ENCODE measurements around the gene TMEM41A. TPM values are rescaled to one million over a fixed set of nuclear protein-coding genes. Genes with fewer than 3 reads are reported as not detected.

TMEM41A gene
- polyA plus RNA-seq (ENCODE audit: insufficient read length): 36.6 TPM
- long read RNA-seq, donor 1, full-length matches to known transcripts: 9 of 16 reads
- long read RNA-seq, donor 1, partial matches to known transcripts: 7 of 16 reads
- long read RNA-seq, donor 1, other reads (novel, unspliced or antisense): 0 of 16 reads
- long read RNA-seq, donor 2, full-length matches to known transcripts: 16 of 21 reads
- long read RNA-seq, donor 2, partial matches to known transcripts: 5 of 21 reads
- long read RNA-seq, donor 2, other reads (novel, unspliced or antisense): 0 of 21 reads
- long read RNA-seq, donor 3, transcript TMEM41A-203 (5 exons, 2,827 nt): major isoform, 10 of 26 reads
- long read RNA-seq, donor 3, partial matches to known transcripts: 15 of 26 reads
- long read RNA-seq, donor 3, other reads (novel, unspliced or antisense): 0 of 26 reads
- long read RNA-seq, donor 4, partial matches to known transcripts: 0 of 3 reads
- long read RNA-seq, donor 4, other reads (novel, unspliced or antisense): 0 of 3 reads
- long read RNA-seq, donor 5, transcript TMEM41A-203 (5 exons, 2,827 nt): major isoform, 14 of 23 reads
- long read RNA-seq, donor 5, partial matches to known transcripts: 9 of 23 reads
- long read RNA-seq, donor 5, other reads (novel, unspliced or antisense): 0 of 23 reads
- long read RNA-seq, donor 6, transcript TMEM41A-203 (5 exons, 2,827 nt): major isoform, 9 of 9 reads
- long read RNA-seq, donor 6, partial matches to known transcripts: 0 of 9 reads
- long read RNA-seq, donor 6, other reads (novel, unspliced or antisense): 0 of 9 reads
- long read RNA-seq, donor 7, transcript TMEM41A-203 (5 exons, 2,827 nt): major isoform, 13 of 13 reads
- long read RNA-seq, donor 7, partial matches to known transcripts: 0 of 13 reads
- long read RNA-seq, donor 7, other reads (novel, unspliced or antisense): 0 of 13 reads
- long read RNA-seq, donor 8, partial matches to known transcripts: 0 of 3 reads
- long read RNA-seq, donor 8, other reads (novel, unspliced or antisense): 0 of 3 reads

DNA sequence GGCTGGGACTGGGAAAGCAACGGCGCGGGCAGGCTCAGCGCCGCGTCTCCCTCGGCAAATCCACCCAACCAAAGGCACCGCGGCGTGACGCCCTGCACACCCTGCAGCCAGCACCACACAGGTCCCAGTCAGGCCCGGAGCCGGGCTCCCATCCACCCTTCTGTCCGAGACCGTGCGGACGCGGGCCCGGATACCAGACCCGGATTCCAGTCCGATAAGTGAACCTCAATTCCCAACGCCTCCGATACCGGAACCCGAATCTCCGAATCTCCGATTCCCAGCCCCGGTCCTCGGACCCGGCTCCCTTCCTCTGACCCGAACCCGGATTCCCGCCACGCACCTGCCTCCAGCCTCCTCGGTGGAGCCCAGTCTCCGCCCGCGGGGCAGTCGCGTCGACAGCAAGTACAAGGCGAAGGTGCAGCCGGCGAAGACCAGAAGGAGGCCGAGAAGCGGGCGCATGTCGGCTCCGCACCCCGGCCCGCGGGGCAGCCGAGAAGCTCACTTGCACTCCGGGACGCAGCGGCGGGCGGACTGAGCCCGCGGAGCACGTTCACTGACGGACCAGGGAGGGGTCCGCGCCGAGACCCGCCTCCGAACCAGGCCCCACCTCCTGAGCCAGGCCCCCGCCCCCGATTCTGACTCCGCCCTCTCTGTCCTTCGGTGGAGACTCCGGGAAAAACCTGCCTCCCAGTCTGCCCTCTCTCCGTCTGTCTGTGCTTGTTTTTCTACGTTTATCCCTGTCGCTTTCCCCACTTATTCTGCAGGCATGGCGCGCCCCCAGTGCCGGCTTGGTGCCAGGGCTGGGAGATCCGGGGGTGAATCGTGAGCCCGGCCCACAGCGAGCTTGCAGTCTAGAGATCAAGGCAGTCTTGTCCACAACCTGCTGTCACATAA is at the start of gene TMEM41A:
Gene TMEM41A (minus strand): TSS at position 533 of the 894 bp plus-strand sequence. CDS start 74 bp downstream, at position 459.
- DNase-seq: peak; percentile 89

DNA sequence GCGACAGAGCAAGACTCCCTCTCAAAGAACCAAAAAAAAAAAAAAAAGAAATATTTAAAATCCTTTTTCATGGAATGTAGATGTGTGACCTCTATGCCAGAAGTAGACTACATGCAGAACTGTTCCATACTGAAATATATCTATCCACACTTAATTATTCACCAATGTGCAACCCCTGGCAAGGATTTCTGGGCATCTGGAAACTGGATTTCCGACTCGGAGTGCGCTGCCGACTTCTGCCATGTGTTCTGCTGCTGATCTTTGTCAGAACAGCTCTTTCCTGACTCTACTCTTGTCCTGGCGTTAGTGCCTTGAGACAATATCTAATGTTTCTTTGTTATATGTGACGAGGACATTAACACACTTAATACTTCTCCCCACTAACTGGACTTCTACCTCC is 41.9 kb upstream of the TMEM41A start:
- no peak for DNase-seq

DNA sequence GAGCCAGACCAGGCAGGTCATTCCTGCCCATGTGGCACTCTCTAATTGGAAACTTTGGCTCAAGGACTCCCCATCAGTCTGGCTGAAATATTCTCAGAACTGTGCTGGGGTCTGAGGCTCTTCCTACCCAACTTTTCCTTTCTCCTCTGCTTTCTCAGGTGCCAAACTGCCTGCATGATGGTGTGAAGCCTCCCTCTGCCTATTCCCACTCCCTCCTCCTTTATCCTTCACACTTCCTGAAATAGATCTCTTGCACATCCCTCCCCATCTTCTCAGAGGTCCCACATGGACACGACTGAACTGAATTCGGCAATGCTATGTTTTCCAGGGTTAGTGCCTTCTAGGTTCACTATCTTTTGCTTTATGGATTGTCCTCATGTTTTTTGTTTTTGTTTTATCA is 41.1 kb upstream of the TMEM41A start:
- DNase-seq: no peak

DNA sequence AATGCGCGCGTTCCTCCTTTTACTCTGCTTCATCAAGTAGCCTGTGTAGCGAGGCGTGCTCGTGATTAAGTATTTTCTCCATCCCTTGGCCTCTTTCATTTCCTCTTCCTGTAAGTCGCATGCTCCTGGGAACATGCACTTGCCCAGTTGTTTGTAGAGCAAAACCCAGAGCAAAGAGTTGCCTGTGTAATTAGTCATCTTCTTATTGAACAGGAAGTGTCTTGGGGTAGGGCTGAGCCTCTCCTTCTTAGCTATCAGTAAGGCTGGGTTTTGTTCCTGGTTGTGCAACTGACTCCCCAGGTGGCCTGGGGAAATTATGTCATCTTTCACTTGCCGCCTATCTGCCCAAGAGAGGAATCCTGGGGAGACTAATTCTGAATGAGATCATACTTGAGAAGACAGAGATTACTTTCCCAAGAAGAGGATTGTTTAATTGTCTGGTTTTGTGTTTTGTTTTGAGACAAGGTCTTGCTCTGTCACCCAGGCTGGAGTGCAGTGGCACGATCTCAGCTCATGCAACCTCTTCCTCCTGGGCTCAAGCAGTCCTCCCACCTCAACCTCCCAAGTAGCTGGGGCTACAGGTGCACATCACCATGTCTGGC is 38.6 kb upstream of the TMEM41A start:
- DNase-seq: no peak

DNA sequence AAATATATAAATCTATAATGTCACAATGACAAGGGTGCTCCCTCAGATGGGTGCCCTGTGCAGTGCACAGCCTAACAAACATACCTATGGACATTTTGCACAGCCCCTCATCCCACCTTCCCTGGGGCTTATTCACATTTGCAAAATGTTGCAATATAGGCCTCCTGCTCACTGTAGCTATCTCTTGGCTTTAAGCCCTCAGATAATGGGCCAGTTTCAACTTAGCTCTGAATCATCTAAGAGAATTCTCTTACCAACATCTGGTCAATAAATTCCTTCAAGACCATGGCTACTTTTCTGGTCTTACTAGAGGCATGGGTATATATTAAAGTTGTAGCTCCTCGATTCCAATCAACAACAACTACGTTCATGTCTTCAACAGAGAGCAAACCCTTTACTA is 35.7 kb upstream of the TMEM41A start:
- no peak for DNase-seq

DNA sequence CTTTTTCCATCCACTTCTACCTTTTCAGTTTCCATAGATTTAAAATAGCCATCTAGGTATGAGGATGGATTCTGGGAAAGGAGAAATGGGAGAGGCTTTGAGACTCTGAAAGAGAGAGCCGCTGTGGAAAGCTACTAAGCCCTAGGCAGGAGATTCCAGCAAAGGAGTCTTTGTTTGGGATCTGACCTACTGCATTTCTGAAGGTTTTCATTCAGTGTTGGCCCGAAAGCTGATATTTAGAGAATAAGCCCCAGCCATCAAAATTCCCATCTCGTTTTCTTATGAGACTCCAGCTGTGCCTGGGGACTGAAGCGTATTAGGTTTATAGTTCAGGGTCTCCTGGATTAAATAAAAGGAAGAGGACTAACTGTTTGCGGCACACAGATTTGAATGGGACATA is 34.1 kb upstream of the TMEM41A start:
- no peak for DNase-seq

DNA sequence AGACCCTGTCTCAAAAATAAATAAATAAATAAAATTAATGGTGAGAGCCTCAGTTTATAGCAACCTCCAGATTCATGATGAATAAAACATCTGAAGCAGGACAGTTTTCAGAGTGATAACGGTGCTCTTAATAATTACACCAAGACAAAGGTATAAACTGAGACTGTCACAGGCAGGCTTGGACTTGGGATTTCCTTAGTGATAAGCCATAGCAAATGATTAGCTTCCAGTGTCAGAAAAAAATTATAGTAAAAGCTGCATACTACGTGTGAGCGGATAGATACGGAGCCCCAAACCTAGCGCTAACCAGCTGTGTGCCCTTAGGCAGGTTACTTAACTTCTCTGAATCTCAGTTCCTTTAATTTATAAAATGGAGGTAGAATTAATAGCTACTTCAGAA is 32.0 kb upstream of the TMEM41A start:
- no peak for DNase-seq

DNA sequence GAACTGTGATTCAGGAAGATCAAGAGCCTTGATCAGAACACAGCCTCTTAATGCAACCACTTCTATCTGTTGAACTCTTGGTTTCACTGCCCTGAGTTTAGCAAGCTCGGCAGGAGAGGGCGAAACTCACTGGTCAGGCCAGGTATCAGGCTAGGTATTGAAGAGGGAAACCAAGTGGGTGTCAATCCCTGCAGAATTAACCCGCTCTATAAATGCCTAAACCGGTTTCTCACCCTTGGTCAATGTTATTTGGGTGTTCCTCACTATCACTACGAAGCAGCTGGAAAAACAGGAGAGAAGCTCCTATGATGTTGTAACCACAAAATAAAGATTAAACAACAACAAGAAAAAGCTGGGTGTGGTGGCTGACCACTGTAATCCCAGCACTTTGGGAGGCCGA is 29.7 kb upstream of the TMEM41A start:
- DNase-seq: no peak

DNA sequence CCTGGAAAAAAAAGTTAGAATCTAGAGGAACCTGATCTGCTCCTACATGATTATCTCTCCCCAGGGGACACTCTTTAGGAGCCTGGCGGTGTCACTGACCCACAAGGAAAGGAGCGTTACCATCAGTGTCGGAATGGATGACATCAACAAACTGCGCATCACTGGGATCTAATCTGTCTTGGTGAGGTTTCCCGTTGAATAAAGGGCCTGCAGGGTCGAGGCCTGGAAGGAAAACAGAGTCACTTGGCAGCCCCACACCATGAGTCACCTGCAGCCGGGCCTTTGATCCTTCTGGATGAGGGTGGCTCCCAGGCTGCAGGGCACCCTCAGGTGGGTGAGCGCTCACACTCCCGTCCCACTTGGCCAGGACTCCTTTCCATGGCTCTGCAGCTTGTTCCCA is 28.5 kb upstream of the TMEM41A start:
- no peak for DNase-seq

DNA sequence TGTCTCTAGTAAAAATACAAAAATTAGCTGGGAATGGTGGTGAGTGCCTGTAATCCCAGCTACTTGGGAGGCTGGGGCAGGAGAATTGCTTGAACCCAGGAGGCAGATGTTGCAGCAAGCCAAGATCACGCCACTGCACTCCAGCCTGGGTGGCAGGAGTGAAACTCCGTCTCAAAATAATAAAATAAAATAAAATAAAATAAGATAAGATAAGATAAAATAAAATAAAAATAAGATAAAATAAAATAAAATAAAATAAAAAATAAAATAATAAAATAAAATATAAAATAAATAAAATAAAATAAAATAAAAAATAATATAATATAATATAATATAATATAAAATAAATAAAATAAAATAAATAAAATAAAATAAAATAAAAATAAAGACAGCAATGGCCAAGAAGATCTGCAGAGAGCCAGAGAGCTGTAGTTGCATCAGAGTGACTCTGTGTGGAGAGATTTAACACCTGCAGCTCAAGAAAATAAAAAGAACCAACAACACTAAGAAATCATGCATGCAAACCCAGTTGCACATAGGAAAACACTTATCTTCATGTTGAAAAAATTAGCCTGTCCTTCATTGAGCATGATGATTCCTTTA is 27.6 kb upstream of the TMEM41A start:
- DNase-seq: no peak

DNA sequence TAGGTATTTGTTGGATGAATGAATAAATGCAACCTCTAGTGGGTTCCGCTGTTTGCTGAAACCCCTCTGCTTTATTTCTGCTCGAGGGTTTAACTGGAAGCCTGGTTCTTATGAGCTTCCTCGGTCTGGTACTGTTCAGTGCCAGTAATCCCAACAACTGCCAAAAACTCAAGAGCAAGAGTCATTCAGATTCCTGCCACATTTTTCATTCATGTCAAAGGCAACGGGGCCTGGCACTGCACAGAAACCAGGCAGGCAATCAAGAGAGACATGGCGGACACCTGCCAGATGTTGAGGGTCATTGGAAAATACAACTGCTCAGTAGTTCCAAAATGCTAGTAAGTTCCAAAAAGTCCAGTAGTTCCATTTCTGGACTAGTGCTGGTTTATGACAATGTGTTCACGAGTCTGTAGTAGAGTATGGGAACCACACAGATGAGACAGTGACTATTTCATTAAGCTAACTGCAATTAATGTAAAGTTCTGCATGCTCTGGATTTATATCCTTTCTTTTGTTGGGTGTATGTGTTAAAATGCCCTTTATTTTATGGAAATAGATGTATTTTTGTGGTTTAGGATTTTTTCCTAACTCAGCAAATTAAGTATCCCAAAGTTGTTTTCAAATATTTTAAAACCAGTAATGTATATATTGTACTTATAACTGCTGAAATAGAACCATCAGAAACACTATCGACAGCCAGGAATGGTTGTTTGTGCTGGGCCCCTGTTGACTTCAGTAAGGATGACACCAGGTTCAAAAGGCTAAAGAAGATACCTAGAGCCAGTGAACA is 22.7 kb upstream of the TMEM41A start:
- DNase-seq: no peak

DNA sequence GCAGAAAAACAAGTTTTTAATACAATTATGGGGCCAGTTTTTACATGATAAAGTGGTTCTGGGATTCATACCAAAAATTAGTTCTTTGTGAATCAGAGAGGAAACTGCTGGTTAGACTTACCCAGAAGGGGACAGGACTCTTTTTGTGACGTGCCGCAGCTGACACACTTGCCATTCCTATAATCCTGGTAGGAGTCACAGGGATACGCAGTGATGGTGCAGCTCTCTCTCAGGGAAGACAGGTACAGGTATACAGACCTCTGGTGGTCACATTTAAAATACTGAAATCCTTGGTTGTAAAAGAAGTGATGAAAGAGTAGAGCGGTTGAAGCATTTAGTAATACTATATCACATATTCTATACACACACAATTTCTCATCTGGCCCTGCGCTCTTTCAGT is 20.2 kb upstream of the TMEM41A start:
- no peak for DNase-seq

DNA sequence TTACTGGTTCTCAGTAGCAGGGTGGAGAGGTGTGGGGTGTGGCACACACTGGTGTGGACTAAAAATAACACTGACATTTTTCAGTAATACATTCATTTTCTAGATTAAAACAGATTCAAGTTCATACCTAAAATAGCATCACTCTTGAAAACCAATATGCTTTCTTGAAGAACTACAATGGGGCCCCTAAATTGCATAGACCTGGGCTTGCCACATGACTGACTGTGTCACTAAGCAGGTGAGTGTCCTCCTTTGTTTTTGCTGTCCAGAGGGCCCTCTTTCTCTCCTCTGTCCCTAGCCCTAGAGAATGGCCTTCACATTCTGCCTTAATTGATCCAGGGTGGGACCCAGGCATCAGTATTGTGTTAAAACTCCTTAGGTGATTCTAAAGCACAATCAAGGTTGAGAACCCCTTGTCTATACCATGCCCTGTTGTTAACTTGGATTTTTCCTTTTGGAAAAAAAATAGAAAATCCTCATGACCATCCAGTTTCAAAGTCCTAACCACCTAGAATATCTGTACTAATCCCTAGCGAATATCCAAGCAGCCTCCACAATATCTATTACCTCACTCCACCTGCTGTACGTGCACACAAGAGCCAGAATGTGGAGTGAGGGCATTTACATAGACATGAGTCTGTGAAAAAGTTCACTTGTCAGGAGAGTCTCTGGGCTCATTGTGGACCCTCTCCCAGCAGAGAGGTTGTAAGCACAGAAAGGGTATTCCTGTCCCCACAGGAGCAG is 18.7 kb upstream of the TMEM41A start:
- DNase-seq: no peak

DNA sequence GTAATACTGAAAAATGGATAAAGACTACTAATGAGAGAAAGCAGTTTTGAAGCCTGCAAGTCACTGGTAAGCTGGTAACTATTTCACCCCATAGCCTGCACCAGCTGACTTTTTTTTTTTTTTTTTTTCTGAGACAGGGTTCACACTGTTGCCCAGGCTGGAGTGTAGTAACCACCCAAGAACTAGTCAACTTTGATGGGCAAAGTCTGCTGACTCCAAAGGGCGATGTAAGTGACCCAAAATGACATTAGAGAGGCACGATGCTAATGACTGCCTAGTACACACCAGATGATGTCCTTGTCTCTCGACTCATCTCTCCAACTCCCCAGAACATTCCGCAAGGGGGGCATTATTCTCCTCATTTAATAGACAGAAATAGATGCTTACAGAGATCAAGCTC is 12.9 kb upstream of the TMEM41A start:
- no peak for DNase-seq

DNA sequence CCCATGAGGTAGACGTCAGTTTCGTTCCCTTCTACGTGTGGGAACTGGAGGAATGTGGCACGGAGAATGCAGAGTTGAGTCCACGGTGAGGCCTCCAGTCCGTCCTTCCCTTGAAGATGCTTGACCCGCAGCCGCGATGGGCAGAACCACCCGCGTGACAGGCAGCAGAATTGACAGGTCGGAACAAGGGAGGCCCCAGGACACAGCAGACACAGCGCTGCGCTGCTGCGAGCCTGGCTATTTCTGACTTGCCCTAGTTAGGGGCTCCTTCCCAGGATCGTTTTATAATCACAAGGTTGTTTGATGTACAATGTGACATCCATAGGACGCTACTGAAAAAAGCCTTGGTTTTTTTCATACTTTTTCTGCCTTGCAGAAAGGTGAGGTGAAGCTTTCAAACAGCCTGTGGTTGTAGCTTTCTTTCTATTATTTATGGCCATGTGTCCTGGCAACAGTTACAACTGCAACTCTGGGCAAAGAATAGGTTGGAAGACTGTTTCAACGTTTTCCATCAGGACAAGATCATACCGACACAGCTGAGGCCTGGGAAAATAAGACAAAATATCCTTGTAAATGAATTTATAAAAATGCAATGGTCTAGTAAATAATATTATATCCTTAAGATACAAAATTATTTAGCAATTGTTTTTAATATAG is 9.6 kb upstream of the TMEM41A start:
- no peak for DNase-seq

DNA sequence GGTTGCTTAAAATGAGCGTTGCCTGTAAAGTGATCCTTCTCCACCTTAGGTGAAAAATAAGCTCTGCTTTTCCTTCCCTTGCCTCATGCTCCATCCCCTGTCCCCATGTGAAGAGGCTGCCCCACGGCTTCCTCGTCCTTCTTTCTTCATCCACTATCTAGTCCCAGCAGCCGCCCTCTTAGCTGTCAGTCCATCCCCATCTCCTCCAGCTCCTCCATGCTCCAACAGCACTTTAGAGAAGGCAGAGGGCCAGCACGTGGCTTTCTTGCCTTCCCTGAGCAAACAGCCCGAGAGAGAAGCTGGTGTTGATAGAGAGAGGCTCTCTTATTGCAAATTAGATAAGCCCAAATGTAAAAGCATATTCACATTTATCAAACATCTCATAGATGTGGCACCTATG is 9.0 kb upstream of the TMEM41A start:
- DNase-seq: no peak

DNA sequence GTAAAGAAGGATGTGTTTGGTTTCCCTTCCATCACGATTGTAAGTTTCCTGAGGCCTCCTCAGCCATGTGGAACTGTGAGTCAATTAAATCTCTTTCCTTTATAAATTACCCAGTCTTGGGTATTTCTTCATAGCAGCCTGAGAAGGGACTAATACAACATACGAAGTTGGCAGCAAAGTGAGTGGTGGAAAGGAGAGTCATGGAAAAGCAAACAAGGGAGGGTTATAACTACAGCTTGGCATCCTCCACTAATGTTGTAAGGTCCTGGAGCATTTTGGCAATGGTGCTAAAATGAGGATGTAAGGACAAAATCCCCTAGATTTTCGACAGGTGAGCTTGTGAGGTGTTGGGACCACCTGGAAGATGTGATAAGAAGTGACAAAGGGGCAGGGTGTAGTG is 5.8 kb upstream of the TMEM41A start:
- no peak for DNase-seq

DNA sequence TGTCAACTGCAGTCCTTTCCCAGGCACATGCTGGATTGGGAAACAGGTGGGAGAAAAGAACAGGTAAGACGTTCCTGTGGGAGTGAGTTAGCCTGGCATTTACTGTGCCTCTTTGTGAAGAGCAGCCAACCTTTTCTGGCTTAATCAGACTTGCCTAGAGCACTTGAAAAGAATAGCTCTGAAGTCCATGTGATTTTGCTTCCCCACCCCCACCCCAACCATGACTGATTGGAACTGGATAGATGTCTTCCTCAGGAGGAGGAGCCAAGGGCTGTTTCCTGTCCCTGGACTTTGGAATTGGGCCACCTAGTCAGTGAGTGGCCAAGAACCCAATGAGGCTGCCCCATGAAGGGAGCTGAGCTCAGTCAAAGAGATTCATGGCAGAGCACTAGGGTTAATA is 4.7 kb upstream of the TMEM41A start:
- DNase-seq: no peak

DNA sequence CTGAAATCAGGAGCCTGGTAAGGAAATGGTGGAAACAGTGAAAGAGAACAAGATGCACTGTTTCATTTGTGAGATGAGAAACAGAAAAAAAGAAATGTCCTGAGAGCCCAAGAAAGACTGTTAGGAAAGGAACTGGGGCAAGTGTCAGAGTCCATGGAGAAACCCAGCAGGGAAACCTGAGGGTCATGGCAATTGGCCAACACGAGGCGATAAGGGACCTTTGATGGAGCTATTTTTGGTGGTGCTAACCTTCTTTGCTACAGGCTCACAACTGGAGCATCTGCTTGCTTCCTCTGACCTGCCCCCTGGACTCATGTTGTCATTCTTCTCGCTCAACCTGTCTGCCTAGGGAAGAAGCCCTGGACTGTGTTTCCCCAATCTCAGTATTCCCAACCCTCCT is 4.2 kb upstream of the TMEM41A start:
- DNase-seq: no peak
